Fibroblast of peridontal ligament (primary cell): ENCODE data around the gene SLC39A2.
A peak's percentile ranks its signal among the peaks of the same experiment; 100 is the strongest.
"Not testable (repeated sequence)": the region's sequence is repeated elsewhere in the genome, so short reads cannot be mapped to it uniquely, and the experiment has no call there.

ENCODE experiments used
- DNase-seq: peaks from one replicate; pipeline ENCODE4 v3.0.0-alpha.2; 2010; ENCODE audit errors: extremely low read depth

The SLC39A2 gene, protein sequence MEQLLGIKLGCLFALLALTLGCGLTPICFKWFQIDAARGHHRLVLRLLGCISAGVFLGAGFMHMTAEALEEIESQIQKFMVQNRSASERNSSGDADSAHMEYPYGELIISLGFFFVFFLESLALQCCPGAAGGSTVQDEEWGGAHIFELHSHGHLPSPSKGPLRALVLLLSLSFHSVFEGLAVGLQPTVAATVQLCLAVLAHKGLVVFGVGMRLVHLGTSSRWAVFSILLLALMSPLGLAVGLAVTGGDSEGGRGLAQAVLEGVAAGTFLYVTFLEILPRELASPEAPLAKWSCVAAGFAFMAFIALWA

DNA sequence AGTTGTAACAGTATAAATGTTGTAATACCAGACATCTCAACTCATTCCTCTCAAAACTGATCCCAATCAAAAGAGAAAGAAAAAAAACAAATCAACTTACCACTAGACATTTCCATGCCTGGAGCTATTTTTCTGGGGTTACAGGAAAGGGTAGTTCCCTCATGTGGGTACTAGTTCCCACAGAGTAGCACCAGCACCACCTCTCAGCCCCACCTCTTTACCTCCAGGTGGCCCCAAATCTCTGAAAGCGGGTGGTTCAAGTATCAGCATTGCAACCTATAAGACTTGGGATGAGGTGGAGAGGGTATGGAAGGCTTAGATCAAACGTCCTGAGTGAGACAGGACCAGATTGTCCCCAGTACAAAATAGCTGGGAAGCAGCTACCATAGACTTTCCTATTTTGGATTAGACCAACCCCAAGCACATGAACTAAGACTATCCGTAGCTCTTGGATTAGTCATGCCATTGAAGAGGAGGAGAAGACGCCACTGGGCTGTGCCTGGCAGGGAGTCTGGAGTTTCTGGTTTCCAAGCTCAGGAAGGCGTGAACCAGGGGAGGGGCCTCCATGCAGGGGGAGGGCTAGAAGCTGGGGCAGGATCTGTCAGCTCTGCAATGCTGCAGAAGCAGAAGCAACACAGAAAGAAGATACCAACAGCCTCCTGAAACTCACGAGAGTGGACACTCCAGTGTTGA, at the start of gene SLC39A2:
TSS of gene SLC39A2 (plus strand) at position 620 of the 693 bp plus-strand sequence. CDS start 154 bp downstream, outside the sequence.
- peak; percentile 83 for DNase-seq

DNA sequence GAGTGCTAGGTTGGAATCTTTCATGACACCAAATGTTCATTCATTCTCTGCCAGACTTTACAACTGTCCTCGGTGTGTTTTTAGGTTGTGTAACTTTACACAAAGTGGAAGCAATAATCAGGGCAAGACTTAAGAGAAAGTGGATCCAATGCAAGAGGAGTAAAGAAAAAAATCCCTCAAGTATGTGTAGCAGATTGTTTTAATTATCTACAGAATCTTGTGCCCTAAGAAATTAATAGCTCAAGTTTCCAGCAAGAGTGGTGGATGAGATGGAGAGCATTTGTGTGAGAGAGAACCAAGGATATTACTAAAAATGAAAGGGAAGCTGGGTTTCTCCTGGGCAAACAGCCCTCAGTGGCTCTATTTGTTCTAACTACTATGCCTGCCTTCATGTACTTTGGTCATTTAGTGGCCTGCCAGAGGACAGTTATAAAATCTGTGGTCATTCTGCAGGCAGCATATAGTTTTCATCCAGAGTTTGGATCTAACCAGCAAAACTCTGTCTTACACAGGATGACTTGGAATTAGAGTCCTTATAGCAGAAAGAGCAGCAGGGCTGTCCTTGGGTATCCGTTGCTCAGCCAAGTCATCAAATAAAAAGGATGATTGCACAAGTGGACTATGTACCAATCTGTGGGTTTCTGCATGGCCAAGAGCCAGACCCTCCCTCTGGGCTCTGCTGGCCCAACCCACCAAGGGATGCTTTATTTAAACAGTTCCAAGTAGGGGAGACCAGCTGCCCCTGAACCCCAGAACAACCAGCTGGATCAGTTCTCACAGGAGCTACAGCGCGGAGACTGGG, 44.2 kb upstream of the SLC39A2 start, which contains the start of gene RNASE2:
TSS of gene RNASE2 (plus strand) at position 752 of the 802 bp plus-strand sequence. CDS start 285 bp downstream, outside the sequence.
- peak; percentile 50 for DNase-seq

DNA sequence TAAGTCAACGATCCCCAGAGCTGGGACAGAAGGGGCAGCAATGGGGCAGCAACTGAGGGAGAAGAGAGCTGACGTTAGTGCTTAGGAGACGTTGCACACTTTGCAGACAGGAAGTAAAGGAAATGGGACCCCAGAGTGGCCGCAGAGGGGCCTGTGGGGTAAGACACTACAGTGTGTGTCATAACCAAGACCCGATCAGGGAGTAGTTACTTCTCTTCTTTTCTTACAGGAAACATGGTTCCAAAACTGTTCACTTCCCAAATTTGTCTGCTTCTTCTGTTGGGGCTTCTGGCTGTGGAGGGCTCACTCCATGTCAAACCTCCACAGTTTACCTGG, 43.6 kb upstream of the SLC39A2 start:
- DNase-seq, result not testable (repeated sequence)

DNA sequence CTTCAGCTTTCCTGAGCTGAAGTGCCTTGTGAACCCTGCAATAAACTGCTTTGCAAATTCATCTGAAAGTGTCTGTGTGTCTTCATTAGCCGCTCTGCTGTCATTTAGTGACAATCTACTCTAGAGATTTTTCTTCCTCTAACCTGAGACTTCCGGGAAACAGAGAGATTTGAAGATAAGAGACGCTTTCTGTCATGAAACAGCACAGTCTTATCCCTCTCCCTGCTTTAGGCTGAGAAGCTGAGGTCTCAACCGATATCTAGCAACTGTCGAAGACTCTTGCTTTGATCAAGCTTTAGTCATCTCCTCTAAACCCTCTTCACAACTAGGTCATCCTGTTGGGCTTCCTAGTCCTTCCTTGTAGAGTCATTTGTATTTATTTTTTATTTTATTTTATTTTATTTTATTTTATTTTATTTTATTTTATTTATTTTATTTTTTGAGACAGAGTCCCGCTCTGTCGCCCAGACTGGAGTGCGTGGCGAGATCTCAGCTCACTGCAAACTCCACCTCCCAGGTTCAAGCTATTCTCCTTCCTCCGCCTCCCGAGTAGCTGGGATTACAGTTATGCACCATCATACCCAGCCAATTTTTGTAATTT, 42.6 kb upstream of the SLC39A2 start:
- DNase-seq, result no peak

DNA sequence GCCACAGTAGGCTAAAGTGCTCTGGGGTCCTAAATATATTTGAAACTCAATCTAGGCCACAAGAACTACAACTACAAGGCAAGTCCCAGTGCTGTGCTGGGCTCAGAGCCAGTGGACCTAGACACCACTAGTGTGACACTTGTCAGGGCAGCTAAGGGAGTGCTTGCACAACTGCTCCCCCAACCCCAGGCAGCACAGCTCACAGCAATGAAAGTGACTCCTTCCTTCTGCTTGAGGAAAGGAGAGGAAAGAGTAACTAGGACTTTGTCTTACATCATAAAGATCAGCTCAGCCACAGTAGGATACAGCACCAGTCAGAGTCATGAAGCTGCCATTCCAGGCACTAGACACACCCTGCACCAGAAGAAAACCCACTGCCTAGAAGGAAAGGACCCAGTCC, 40.1 kb upstream of the SLC39A2 start:
- not testable (repeated sequence) for DNase-seq

DNA sequence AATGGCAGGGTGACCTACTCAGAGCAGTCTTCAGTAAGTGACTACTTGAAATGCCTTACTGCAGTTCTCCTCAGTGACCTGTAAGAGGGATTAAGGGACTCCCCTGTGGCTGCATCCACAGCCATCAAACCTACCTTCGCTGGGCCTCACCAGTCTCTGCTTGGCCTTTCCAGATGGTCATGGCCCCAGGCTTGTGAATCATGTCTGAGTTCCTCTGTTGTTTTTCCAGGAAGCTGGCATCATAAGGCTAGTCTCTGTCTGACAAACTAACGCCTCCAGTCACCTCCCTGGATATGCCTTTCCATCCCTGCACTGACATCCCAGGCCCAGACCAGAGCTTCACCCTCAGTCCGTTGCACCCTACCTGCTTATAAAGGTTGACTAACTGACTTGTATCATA, 29.8 kb upstream of the SLC39A2 start:
- DNase-seq, result no peak

DNA sequence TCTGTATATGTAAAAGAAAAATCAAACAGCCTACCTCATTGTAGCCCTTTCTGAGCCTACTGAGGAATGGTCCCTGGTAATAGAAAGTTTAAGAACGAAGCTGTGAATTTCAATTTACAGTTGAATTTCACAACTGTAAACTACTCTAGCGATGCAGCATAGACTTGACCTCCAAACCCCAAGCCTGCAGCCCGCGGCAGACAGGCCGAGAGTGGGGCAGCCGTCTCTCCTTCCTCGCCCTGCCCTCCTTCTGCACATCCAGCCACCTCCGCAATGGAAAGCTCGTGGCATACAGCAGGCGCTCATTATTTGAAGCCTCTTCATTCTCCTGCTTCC, 28.5 kb upstream of the SLC39A2 start:
- DNase-seq, result no peak

DNA sequence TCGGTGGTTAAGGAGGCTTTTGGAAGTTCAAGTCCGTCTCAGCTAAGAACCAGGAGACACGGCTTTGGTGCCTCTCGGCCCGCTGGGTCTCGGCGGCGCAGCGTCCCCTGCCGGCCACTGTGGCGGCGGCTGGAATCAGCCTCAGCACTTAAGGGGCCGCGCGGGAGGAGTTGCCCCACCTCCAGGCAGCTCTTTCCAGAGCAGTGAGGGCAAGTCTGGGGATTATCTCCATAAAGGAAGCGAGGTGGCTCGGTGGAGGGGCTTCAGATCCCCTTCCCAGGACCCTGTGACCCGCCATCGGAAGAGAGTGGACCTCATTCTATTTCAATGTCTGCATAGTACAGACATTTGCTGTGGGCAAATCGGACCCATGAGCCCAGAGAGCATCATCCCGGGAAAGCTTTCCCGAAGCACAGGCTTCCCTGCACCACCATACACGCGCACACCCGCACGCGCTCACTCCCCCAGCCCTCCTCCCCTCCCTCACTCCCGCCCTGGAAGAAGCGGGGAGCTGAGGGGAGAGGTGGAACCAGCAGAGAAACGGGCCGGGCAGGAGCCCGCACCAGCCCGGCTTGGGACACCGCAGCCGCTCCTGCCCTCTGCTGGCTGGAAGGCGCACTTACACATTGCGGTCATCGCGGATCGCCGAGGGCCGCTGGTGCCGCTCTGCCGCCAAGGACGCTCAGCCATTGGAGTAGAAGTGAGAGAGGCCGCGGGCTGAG, 27.9 kb upstream of the SLC39A2 start:
- DNase-seq, result peak; percentile 80

DNA sequence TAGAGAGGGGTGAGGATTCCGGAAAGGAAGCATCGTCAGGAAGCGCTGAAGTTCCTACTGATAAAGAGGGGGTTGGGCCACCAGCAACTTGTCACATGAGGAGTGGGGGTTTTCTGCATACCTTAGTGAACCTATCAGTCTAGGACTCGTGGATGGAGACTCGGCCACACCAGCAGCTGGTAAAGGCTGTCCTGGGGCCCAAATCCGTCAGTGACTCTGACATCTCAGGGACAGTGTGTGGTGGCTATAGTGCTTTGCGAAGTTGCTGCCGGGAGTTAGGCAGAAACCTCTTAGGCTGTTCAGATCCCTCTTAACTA, 27.4 kb upstream of the SLC39A2 start:
- DNase-seq, result no peak

DNA sequence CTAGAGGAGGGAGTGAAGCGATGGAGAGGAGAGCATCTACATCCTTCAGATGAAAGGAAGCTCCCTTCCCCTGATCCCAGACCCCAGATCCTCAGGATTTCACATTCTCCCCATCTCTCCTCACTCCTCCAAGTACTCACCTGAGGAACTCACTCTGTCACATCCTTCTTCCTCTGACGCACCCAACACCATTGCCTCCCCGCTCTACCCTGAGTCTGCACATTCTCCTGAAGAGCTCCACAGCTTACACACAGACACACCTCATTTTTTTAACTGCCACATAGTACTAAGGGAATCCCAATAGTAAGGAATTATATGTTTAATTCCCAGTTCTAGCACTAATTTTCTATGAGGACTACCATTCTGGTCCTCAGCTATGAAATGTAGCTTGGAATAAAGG, 25.6 kb upstream of the SLC39A2 start:
- DNase-seq, result no peak

DNA sequence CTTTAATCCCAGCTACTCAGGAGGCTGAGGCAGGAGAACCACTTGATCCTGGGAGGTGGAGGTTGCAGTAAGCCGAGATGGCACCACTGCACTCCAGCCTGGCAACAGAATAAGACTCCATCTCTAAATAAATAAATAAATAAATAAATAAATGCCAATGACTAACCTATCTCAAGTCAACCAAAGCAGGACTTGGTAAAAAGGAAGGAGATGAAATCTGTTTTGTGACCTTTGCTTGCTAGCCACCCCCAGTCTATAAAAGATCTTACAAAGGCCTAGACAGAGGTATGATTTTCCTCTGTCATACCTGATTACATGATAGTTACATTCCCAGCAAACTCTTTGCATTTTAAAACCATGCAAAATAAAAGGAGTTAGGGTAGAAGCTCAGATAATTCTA, 22.8 kb upstream of the SLC39A2 start:
- no peak for DNase-seq

DNA sequence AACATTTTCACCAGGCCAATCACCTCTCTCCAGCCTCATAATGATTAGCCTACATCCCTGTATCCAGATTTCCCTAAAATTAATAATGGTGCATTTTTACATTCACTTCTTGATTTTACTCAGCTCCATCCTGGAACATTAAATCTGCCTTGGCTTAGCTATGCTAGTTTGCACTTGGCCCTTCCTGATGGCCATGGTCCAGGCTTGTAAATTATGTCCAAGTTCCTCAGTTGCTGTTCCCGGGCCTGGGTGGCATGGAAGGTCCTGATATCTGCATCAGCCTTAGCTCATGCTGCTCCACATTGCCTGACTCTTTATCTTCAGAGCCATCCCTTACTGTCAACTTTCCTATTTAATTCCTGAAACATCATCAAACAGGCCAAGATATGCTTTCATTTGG, 20.4 kb upstream of the SLC39A2 start:
- no peak for DNase-seq

DNA sequence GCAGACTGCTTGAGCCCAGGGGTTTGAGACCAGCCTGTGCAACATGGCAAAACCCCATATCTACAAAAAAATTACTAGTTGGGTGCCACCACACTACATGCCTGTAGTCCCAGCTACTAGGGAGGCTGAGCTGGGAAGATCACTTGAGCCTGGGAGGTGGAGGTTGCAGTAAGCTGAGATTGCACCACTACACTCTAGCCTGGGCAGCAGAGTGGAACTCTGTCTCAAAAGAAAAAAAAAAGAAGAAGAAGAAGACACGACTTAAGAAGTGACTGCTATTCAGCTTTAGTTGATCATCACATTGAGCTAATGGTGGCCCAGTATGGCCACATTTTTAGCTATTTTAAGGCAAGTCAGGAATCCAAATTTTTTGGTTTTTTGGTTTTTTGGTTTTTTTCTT, 18.2 kb upstream of the SLC39A2 start:
- DNase-seq, result no peak

DNA sequence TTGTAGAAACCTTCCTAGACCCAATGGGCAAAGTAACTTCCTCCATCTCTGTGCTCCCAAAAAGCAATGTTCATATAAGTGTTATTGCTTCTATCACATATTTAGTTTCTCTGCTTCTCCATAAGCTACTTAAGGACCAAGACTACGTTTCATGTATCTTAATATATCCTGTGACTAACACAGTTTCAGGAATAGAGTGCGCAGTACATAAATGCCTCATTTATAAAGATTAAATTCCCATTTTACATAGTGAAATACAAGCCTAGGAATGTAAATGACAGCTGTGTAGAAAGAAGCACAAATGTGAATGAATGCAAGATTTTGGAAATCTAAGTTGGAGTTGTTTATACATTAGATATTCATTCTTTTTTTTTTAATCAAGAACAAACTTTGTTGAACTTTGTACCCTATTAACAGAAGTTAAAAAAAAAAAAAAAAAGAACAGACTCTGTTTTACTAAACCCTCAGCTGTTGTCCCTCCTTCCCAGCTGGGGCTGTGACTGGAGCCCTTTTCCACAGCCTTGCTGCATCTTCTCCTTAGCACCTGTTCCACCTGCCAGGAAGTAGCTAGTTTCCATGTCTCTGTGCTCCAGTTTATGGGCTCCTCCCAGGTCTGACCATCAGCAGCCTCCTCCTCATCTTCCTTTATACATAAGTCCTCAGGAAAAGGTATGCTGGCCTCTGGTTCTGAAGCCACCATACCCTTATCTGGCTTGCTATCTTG, 16.3 kb upstream of the SLC39A2 start:
- no peak for DNase-seq

DNA sequence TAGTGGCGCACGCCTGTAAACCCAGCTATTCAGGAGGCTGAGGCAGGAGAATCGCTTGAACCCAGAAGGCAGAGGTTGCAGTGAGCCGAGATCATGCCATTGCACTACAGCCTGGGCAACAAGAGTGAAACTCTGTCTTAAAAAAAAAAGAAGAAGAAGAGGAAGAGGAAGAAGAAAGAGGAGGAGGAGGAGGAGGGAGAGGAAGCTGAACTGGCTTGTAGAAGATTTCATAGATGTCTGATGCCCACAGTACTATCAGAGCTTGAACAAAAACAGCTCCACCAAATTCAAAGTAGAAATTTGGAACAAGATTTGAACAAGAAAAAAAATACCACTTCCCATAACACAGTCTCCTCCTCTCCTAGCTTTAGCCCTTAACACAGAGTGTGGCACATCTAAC, 13.4 kb upstream of the SLC39A2 start:
- DNase-seq, result not testable (repeated sequence)

DNA sequence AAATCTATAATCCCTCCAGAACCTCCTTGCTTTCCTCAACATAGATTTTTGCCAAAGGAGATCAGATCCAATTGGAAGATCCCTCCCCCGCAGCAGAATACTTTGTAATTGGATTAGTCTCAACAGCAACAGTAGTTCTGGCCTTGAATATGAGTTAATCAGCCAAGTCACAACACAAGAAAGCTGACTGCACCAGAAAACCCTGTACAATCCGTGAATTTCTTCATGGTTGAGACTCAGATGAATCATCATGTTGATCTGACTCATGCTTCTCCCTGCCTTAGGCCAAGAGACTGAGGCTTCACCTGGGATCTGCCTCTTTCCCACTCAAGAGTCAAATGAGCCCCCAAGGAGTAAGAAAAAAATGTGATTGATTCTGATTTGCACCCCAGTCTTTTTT, 12.3 kb upstream of the SLC39A2 start:
- peak; percentile 96 for DNase-seq

DNA sequence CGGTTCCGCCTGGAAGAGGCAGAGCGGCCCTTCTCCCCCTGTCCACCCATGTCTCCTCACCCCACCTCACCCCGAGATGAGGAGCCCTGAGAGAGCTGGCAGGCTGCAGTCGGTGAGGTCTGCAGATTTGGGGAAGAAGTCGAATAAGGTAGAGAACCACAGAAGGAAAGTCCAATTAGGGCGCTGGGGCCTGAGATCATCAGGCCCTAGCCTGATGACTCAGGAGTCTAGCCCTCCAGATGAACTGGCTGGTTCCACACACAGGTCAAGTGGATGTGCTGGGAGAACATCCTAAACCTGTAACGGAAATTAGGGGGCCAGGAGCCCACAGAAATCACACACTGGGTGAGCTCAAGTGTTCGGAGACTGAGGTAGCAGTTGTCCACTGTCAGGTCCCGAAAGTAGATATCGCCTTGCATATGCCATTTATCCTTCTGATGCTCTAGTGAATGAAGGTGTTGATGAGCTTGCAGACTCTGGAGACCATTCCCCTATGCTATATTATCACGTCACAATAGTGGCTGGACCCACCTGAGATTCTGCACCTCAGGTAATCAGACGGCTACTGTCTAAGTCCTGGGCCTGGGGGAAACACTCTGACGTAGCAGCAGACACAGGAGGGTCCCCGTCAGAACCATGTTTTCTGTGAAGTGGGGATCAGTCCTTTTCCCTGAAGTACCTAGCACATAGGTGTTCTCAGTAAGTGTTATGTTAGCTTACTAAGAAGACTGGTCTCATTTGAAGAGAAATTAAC, 10.2 kb upstream of the SLC39A2 start:
- no peak for DNase-seq

DNA sequence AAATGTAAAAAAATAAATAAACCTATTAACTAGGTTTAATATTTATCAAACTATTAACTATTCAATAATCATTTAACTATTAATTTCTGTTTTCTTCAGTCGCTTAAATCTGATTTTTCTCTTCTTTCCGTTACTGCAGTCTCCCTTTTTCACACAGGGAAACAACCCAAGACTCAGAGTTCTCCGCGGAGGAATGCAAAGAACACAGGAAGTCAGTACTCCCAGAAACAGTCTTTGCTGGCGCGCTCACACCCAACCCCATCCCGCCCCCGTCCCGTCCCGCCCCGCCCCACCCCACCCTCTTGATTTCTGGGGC, 9.7 kb upstream of the SLC39A2 start:
- DNase-seq, result no peak

DNA sequence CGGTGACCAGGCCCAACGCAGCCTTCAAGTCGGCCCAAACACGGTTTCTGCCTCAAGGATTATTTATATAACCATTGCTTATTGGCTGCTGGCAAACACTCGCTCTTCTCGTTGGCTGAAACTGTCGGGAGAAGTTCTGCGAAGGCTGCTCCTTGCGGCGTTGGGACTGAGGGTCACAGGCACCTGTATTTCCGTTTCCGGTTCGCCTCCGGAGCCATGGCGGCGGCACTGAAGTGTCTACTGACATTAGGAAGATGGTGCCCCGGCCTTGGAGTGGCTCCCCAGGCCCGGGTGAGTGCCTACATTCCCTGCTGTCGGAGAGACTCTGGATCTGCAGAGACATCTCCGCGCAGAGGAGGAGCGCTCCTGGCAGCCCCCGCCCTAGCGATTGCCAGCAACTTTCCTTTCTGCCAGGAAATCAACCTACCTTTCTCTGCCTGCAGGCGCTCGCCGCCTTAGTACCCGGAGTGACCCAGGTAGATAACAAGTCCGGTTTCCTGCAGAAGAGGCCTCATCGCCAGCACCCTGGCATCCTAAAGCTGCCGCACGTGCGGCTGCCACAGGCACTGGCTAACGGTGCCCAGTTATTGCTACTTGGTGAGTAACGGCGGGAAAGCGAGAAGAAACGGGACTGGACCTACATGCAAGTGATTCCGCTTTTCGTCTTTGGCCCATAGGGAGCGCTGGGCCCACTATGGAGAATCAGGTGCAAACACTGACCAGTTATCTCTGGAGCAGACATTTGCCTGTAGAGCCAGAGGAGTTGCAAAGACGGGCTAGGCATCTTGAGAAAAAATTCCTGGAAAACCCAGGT, 9.1 kb upstream of the SLC39A2 start, which contains the start of gene METTL17:
TSS of gene METTL17 (plus strand) at position 194 of the 814 bp plus-strand sequence. CDS start at position 217, 23 bp downstream.
- DNase-seq, result peak; percentile 97

DNA sequence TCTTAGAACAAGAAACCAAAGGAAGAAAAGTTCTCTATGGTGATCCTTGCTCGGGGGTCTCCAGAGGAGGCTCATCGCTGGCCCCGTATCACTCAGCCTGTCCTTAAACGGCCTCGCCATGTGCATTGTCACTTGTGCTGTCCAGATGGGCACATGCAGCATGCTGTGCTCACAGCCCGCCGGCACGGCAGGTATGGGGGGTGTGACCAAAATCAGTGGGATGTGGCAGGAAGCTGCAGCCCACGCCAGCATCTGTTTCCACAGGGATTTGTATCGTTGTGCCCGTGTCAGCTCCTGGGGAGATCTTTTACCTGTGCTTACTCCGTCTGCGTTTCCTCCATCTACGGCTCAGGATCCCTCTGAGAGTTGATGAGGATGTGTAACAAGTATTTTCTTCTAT, 2.6 kb upstream of the SLC39A2 start:
- DNase-seq, result no peak
